ENCODE results near the gene REP15.

GRCh38 chr12:27703720-27704452, 7.6 kb downstream of the REP15 start:
- TF ChIP-seq CTCF (IDR thresholded peaks at IDR 0.05) (peak; percentile 45 to 80 (median 76)), POLR2A (IDR thresholded peaks at IDR 0.05) (no peak)
